Parathyroid adenoma (tissue), 2 donors: ENCODE data around the gene SHQ1.

ENCODE experiments used
- H2AFZ ChIP-seq: fragments of 300-600 bp; sonication (generic); one replicate; pipeline ENCODE4 v1.7.0; 2017; ENCODE audit warnings: antibody characterized with exemption, mild to moderate bottlenecking
- H3K27ac ChIP-seq: fragments of 300-600 bp; sonication (generic); one replicate; pipeline ENCODE4 v1.7.0; 2017
- H3K27me3 ChIP-seq: fragments of 300-600 bp; sonication (generic); one replicate; pipeline ENCODE4 v1.7.0; 2017; ENCODE audit warnings: low read length; ENCODE audit not compliant: control insufficient read depth, insufficient read depth
- H3K36me3 ChIP-seq: fragments of 300-600 bp; sonication (generic); one replicate; pipeline ENCODE4 v1.7.0; 2017; ENCODE audit warnings: low read length; ENCODE audit not compliant: control insufficient read depth, insufficient read depth
- H3K4me1 ChIP-seq: fragments of 300-600 bp; sonication (generic); one replicate; pipeline ENCODE4 v1.7.0; 2017; ENCODE audit warnings: control low read depth
- H3K4me2 ChIP-seq: fragments of 300-600 bp; sonication (generic); one replicate; pipeline ENCODE4 v1.7.0; 2017; ENCODE audit warnings: low read length
- H3K4me3 ChIP-seq: fragments of 300-600 bp; sonication (generic); one replicate; pipeline ENCODE4 v1.7.0; 2017; ENCODE audit warnings: low read depth, low read length
- H3K79me2 ChIP-seq: fragments of 300-600 bp; sonication (generic); one replicate; pipeline ENCODE4 v1.7.0; 2017; ENCODE audit warnings: control low read depth
- H3K9ac ChIP-seq: fragments of 300-600 bp; sonication (generic); one replicate; pipeline ENCODE4 v1.7.0; 2017; ENCODE audit warnings: mild to moderate bottlenecking
- H3K9me3 ChIP-seq: fragments of 300-600 bp; sonication (generic); one replicate; pipeline ENCODE4 v1.7.0; 2017; ENCODE audit warnings: low read length; ENCODE audit not compliant: control insufficient read depth
- TF ChIP-seq, protein P1 (sequence below): fragments of 300-600 bp; sonication (generic); IDR thresholded peaks from one replicate; pipeline ENCODE4 v1.7.0; 2017; ENCODE audit warnings: antibody characterized with exemption, mild to moderate bottlenecking
- donor health status: primary hyperparathyroidism.

The SHQ1 gene

DNA sequence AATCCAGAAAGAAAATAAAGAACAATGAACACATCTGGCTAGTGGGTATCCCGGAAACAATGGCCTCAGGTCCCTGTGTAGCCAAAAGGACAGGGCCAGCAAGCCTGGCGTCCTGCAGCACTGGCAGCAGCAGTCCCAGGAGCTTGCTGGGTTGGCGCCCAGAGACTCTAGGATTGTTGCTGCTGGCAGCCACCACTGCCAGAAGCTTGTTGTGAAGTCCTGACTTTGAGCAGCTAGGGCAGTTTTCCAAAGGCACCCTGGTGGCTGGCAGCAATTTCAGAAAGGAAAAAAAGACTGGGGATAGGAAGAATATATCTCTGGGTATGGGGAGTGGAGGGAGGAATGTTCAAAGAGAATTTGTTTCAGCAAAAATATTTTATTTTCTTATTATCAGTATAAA is 11.3 kb downstream of the SHQ1 start:
- no peak overlapping the region for H2AFZ ChIP-seq
- H3K4me3 ChIP-seq: no peak overlapping the region
- H3K79me2 ChIP-seq: peaks cover 2% of the 10 kb centered on the region
- TF ChIP-seq, protein P1, sequence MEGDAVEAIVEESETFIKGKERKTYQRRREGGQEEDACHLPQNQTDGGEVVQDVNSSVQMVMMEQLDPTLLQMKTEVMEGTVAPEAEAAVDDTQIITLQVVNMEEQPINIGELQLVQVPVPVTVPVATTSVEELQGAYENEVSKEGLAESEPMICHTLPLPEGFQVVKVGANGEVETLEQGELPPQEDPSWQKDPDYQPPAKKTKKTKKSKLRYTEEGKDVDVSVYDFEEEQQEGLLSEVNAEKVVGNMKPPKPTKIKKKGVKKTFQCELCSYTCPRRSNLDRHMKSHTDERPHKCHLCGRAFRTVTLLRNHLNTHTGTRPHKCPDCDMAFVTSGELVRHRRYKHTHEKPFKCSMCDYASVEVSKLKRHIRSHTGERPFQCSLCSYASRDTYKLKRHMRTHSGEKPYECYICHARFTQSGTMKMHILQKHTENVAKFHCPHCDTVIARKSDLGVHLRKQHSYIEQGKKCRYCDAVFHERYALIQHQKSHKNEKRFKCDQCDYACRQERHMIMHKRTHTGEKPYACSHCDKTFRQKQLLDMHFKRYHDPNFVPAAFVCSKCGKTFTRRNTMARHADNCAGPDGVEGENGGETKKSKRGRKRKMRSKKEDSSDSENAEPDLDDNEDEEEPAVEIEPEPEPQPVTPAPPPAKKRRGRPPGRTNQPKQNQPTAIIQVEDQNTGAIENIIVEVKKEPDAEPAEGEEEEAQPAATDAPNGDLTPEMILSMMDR: no peak
- H3K27ac ChIP-seq: no peak overlapping the region
- no peaks in the 10 kb centered on the region for H3K27me3 ChIP-seq
- no peaks in the 10 kb centered on the region for H3K9me3 ChIP-seq
- H3K36me3 ChIP-seq: no peaks in the 10 kb centered on the region
- H3K4me1 ChIP-seq: no peaks in the 10 kb centered on the region
- no peak overlapping the region for H3K9ac ChIP-seq
- H3K4me2 ChIP-seq: no peak overlapping the region

DNA sequence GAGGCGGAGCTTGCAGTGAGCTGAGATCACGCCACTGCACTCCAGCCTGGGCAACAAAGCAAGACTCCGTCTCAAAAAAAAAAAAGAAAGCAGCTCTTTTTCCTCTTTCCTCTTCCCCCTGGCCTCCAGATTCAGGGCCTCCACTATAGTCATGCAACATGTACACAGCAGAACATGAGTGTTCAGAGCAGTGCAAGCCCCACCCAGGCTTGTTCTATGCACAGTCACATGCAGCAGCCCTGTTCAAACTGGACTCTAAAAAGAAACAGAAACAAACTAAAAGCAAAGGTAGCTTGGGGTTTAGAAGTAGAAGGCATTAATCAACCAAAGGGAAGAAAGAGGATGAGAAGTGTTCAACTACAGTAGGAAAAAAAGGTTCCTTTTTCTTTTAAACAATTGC is 11.8 kb downstream of the SHQ1 start:
- no peak overlapping the region for H2AFZ ChIP-seq
- no peak overlapping the region for H3K4me2 ChIP-seq
- H3K9me3 ChIP-seq: no peaks in the 10 kb centered on the region
- H3K4me3 ChIP-seq: no peak overlapping the region
- no peak overlapping the region for H3K27ac ChIP-seq
- H3K79me2 ChIP-seq: peaks cover 2% of the 10 kb centered on the region
- TF ChIP-seq, protein P1: no peak
- H3K9ac ChIP-seq: no peak overlapping the region
- H3K36me3 ChIP-seq: no peaks in the 10 kb centered on the region
- no peaks in the 10 kb centered on the region for H3K27me3 ChIP-seq
- H3K4me1 ChIP-seq: no peaks in the 10 kb centered on the region

DNA sequence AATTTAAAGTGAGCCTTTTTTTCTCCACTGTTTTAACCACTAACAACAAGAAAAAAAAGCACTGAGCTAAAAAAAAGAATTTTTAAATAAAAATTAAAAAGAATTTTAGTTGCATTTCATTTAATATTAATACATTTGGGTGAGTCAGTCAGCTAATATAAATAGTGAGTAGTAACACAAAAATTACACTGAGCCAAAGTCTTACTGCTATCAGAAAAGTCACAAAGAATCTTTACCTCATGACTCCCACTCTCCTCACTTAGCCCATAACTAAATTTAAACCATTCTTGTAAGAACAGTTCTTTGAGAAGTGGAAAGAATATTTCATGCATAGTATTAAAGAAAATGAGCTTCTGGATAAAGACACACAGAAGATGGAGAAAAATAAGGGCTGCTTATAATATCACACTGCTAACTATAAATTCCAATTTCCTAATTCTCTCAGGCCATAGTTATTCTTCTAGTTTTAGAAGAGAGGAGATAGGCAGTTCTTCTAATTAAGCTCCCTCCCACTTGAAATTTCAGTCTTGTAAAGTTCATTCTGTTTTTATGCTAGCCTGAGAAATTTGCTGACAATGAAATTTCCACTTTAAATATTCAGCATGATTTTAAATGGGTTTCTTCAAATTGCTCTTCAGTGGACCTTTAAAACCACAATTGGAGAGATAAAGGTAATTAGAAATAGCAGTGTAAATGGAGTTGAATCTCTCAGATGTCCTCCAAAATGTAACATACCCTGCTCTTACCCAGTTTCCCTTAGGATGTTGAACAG is 17.6 kb downstream of the SHQ1 start:
- Histone ChIP-seq H3K4me3 (no peak overlapping the region), H3K79me2 (peaks cover 1% of the 10 kb centered on the region), H2AFZ (no peak overlapping the region), H3K4me1 (no peaks in the 10 kb centered on the region), H3K27ac (no peak overlapping the region), H3K27me3 (no peaks in the 10 kb centered on the region), H3K9me3 (no peaks in the 10 kb centered on the region), H3K36me3 (no peaks in the 10 kb centered on the region), H3K4me2 (no peak overlapping the region), H3K9ac (no peak overlapping the region)
- TF ChIP-seq, protein P1: no peak

DNA sequence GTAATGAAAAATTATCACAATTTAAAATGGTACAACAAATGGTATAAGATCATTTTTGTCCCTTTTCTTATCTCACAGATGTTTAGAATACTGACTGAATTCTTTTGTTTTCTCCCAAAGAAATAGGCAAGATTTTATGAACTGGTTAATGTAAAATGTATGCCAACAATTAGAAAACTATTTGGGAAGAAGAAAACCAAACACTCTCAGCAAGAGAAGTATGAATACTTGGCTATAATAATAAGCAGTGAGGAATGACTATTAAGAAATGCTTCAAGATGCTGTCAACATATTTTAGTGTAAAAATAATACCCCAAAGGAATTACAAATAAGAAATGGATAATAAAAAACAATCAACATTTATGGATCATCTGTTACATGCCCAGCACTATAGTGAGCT is 18.5 kb downstream of the SHQ1 start:
- no peak overlapping the region for H3K27ac ChIP-seq
- H2AFZ ChIP-seq: no peak overlapping the region
- no peaks in the 10 kb centered on the region for H3K4me1 ChIP-seq
- H3K27me3 ChIP-seq: no peaks in the 10 kb centered on the region
- H3K4me3 ChIP-seq: no peak overlapping the region
- H3K79me2 ChIP-seq: no peaks in the 10 kb centered on the region
- H3K9me3 ChIP-seq: no peaks in the 10 kb centered on the region
- H3K9ac ChIP-seq: no peak overlapping the region
- H3K36me3 ChIP-seq: no peaks in the 10 kb centered on the region
- TF ChIP-seq, protein P1: no peak
- no peak overlapping the region for H3K4me2 ChIP-seq
